Esophagus muscularis mucosa (tissue), 4 donors: ENCODE data around the gene SMC2.

Experiments
- EP300 ChIP-seq: sonication (generic); formaldehyde crosslinking; IDR thresholded peaks from one replicate; pipeline ENCODE4 v1.6.1; 2017; ENCODE audit warnings: antibody characterized with exemption
- POLR2A ChIP-seq: fragments of 450-650 bp; IDR thresholded peaks from one replicate; pipeline ENCODE4 v1.6.1; 2017; ENCODE audit warnings: antibody characterized with exemption, moderate library complexity, mild to moderate bottlenecking, low read depth
- POLR2AphosphoS5 ChIP-seq, 2 donors: sonication (generic); formaldehyde crosslinking; IDR thresholded peaks; one replicate each; pipeline ENCODE4 v1.6.1; 2017; ENCODE audit warnings: antibody characterized with exemption in 2 of 2
- TF ChIP-seq, protein P1 (sequence below), 3 experiments: fragments of 200-600 bp in 2 of 3; fragments of 450-650 bp in 1 of 3; sonication (generic) in 2 of 3; IDR thresholded peaks; one replicate each; pipeline ENCODE4 v1.5.1; 2017 to 2019; ENCODE audit warnings: antibody characterized with exemption in 3 of 3, mild to moderate bottlenecking in 2 of 3, moderate library complexity in 1 of 3

DNA sequence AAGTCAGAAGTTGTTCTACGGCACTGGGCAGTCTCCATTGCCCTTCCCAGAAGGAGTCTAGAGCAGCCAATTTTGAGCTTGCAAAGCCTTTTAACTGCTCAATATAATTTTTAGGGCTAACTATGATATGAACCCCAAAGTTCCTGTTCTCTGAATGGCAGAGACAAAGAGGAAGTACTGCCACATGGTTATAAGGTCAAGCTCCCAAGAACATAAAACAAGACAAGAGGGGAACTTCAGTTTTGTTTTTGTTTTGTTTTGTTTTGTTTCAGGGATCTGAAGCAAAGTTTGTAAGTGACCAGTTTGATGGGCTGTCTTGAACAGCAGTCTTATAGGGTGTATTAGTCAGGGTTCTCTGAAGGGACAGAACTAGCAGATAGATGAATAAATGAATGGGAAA lies 11.9 kb upstream of the SMC2 start:
- TF ChIP-seq POLR2A = no peak
- TF ChIP-seq, protein P1, sequence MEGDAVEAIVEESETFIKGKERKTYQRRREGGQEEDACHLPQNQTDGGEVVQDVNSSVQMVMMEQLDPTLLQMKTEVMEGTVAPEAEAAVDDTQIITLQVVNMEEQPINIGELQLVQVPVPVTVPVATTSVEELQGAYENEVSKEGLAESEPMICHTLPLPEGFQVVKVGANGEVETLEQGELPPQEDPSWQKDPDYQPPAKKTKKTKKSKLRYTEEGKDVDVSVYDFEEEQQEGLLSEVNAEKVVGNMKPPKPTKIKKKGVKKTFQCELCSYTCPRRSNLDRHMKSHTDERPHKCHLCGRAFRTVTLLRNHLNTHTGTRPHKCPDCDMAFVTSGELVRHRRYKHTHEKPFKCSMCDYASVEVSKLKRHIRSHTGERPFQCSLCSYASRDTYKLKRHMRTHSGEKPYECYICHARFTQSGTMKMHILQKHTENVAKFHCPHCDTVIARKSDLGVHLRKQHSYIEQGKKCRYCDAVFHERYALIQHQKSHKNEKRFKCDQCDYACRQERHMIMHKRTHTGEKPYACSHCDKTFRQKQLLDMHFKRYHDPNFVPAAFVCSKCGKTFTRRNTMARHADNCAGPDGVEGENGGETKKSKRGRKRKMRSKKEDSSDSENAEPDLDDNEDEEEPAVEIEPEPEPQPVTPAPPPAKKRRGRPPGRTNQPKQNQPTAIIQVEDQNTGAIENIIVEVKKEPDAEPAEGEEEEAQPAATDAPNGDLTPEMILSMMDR (IDR thresholded peaks at IDR 0.05) = no peak
- no peak for TF ChIP-seq POLR2AphosphoS5 (IDR thresholded peaks at IDR 0.05)
- no peak for TF ChIP-seq EP300
